Activated CD8-positive, alpha-beta memory T cell treated with anti-CD3 and anti-CD28 coated beads, Interleukin-2, amount 50 U/mL, for 4 hours (primary cell): ENCODE data around the gene TMEM185A.
"Not testable (repeated sequence)": the region's sequence is repeated elsewhere in the genome, so short reads cannot be mapped to it uniquely, and the experiment has no call there.

Experiments
- DNase-seq: peaks from one replicate; pipeline ENCODE4 v3.0.0-alpha.2; 2020

The TMEM185A gene

GRCh38 chrX:149619662-149620061, 11.9 kb downstream of the TMEM185A start:
- DNase-seq: not testable (repeated sequence)

DNA sequence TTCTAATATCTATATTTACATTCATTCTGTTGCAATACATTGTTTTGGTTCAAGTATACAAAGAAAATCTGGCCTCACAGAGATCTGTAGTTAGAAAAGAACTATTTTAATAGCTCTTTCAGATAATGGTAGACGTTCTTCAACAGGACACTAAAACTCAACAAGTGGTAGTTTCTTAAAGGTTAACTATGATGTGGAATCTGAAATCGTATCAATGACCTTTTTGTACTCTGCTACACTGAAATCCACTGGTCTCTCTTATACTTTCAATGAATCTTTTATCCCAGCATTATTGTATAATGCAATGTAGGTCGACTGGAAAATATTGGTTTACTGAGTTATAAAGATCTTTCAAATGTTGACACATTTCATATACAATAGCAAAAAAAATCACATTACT, 12.7 kb downstream of the TMEM185A start:
- DNase-seq: no peak

DNA sequence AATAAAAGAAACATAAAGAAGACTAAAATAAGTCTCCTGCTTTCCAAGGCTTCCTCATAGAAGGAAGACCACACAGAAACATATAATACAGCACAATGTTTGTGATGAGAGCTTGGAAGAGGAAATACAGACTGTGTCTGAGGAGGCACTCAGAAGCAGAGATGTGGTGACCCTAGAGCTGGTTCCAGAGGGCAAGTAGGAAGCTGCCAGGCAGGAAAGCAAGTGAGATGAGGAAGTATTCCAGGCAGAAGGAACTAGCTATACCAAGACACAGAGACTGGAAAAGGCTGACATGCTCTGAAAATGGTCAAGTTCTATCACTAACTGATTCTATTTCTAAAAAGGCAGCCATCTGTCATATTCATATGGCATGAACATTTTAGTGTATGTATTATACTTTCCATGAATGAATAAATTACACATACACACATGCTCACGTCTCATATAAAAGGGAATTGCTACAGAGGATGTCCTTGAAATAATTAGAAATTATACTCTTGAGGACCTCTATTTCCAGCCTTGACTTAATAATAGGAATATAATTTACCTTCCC, 19.9 kb downstream of the TMEM185A start:
- DNase-seq: no peak

GRCh38 chrX:149610511-149610910, 21.1 kb downstream of the TMEM185A start:
- no peak for DNase-seq

DNA sequence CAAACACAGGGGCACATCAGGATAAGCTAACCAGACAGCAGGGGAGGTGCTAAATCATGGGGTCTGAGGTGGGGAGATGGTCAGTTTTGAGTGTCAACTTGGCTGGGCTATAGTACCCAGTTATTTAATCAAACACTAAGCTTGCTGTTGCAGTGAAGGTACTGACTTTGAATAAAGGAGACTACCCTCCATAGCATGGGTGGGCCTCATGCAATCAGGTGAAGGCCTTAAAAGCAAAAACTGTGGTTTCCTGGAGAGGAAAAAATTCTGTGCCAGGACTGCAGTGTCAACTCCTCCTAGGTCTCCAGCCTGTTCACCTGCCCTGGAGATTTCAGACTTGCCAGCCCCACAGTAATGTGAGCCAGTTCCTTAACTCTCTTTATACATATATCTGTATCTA, 23.9 kb downstream of the TMEM185A start:
- no peak for DNase-seq

DNA sequence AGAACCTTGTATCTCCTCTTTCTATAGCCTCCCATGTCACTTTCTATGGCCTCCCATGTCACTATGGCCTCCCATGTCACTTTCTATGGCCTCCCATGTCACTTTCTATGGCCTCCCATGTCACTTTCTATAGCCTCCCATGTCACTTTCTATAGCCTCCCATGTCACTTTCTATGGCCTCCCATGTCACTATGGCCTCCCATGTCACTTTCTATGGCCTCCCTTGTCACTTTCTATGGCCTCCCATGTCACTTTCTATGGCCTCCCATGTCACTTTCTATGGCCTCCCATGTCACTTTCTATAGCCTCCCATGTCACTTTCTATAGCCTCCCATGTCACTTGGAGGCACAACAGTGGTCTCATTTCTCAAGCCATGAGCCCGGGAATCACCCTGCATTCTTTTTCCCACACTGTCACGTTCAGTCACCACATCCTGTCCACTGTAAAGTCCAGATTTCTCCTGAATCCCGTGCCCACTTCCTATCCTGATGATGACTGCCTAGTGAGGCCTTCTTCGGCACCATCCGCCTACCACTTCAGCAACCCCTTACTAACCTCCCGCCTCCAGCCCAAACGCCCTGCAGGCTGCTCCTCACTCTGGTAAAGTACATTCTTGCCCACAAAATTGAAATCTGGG, 26.2 kb downstream of the TMEM185A start:
- not testable (repeated sequence) for DNase-seq

DNA sequence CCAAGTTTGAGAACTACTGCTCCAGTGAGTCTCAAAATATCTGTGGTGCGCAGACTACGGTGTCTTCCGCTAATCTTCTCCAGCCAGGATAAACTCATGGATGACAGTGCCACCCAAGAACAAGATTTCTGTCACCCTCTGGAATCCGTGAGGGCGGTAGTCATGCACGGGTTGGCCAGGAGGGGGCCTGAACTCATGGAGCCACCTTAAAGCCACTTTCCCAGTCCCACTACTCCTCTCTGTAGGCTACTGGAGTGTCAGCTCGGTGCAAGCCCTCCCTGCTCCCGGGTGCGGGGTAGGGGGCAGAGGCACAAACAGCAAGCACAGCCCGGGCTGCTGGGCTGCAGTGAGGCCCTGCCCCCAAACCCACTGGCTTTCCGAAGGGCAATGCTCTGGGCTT, 33.0 kb downstream of the TMEM185A start:
- not testable (repeated sequence) for DNase-seq

DNA sequence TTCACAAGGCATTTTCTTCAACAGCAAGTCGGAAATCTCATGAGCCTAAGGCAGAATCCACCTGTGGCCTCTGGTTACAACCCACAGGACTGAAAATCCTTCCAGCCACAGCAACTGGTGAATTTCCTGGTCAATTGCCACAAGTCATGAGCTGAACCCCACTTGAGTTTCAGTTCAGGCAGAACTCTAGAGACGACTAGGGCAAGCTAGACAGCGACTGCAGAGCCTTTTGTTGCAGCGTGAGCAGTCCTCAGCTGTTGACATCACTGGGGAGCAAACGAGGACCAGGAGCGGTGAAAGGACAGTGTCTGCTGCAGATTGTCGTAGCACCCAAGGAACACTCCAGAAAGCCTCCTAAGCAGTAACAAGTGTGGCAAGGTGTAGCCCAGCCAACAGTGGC, 35.6 kb downstream of the TMEM185A start:
- not testable (repeated sequence) for DNase-seq

GRCh38 chrX:149595214-149595613, 36.4 kb downstream of the TMEM185A start, which contains the start of gene HSFX2:
HSFX2 (minus strand) TSS chrX:149595314; CDS start chrX:149594700, 614 bp downstream.
- not testable (repeated sequence) for DNase-seq

GRCh38 chrX:149590993-149591392, 40.6 kb downstream of the TMEM185A start:
- DNase-seq: not testable (repeated sequence)

- not testable (repeated sequence) for DNase-seq
Observed at GRCh38 chrX:149587359-149587758, 44.2 kb downstream of the TMEM185A start, which contains the start of gene MAGEA9B. MAGEA9B (minus strand) TSS chrX:149587459; CDS start chrX:149583179, 4,280 bp downstream.

DNA sequence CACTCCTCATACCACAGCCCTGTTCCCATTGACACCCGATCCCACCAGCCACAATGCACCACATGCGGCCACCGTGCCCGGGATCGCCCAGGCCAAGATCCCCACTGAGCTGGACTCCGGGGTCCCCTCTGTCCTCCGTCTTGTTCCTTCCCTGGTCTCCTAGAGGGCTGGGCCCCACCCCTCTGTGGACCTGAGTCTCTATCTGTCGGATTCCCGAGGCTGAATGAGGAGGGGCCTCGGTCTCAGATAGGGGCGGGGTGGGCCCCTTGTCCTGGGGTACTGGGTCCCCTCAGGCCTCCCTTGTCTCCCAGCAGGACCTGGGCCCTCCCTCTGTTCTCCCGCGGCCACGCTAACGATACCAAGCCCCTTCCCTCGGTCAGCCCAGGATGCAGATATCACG, 46.0 kb downstream of the TMEM185A start:
- not testable (repeated sequence) for DNase-seq

GRCh38 chrX:149573456-149573855, 58.1 kb downstream of the TMEM185A start:
- DNase-seq: not testable (repeated sequence)

DNA sequence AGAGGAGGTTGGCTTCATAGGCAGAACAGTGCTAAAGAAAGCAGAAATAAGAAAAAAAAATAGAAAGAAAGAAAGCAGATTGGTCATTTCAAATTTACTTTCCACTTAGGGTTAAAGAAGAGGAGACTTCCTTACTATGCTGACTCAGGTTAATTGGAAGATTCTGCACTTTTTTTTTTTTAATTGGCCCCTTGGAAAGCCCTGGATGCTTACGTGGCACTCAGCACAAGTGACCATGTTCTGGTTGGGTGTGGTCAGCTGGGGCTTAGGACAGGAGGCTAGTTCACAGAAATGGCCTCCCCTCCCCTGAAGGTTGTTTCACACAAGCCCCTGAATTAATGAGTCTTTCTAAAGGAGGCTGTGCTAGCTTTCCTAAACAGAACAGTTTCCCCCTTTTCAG, 58.8 kb downstream of the TMEM185A start:
- DNase-seq: no peak

- DNase-seq: no peak
Observed at GRCh38 chrX:149571770-149572169, 59.8 kb downstream of the TMEM185A start.

GRCh38 chrX:149570668-149571067, 60.9 kb downstream of the TMEM185A start:
- no peak for DNase-seq

- DNase-seq: no peak
Observed at GRCh38 chrX:149569770-149570169, 61.8 kb downstream of the TMEM185A start.

- DNase-seq: no peak
Observed at GRCh38 chrX:149568701-149569296, 62.8 kb downstream of the TMEM185A start.

- DNase-seq: no peak
Observed at GRCh38 chrX:149567621-149568417, 63.8 kb downstream of the TMEM185A start.

- no peak for DNase-seq
Observed at GRCh38 chrX:149563359-149563758, 68.2 kb downstream of the TMEM185A start.

DNA sequence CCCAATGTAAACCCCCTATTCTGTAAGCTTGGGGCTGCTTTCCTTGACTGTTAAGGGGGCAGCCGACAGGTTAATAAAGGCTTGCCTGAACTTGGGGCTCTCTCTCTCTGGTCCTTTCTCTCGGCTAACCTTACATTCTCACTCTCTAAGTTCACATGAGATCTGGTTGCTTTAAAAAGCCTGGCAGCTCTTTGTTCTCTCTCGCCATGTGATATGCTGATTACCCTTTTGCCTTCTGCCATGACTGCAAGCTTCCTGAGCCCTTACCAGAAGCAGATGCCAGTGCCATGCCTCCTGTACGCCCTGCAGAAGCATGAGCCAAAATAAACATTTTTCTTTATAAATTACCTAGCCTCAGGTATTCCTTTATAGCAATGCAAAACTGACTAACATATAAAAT, 76.3 kb downstream of the TMEM185A start:
- DNase-seq: not testable (repeated sequence)

GRCh38 chrX:149551939-149552248, 79.7 kb downstream of the TMEM185A start:
- DNase-seq: not testable (repeated sequence)

DNA sequence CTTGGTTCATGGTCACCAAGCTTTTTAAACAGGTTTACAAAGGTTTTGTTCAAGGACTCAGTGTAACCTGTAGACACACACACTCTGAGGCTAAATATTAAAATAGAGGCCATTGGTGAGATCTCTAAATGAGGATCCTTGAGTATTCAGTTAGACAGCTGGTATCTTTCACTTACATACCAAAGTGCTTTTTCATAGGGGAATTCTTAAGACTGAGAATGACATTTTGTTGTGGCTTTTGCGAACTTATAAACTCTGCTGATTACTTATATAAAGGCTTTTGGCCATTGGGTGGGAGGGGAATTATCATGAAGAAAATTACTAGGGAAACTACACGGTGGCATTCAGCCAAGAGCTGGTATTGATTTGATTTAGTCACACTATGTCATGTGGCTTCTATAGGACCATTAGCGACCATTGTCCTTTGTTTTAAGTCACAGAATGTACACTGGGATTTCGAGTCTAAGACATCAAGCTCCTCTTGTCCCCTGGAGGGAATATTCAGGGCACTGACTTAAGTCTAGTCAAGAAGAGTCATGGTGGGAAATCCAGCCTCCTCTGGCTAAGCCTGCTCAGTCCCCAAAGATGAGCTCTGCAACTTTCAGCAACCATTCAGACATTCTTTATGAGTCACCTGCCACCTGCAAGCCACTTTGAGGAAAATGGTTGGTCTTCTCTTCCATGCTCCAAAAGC, 80.2 kb downstream of the TMEM185A start:
- not testable (repeated sequence) for DNase-seq
